NCI-H226 (cell line): ENCODE measurements around the gene CYP2A7.
"Not testable (repeated sequence)": the region's sequence is repeated elsewhere in the genome, so short reads cannot be mapped to it uniquely, and the experiment has no call there.

ENCODE experiments used
- DNase-seq: peaks from one replicate; pipeline ENCODE4 v3.0.0-alpha.2; 2015

The CYP2A7 gene

DNA sequence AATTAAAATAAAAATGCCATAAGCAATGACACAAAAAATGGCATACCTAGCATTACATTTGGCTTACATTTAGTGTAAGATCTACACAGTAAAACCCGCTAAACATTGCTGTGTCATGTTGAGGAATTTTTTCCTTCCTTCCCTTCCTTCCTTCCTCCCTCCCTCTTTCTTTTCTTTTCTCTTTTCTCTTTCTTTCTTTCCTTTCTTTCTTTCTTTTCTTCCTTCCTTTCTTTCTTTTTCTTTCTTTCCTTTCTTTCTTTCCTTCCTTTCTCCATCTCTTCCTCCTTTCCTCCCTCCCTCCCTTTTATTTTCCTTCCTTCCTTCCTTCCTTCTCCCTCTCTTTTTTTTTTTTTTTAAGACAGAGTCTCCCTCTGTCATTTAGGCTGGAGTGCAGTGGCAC is 43.6 kb downstream of the CYP2A7 start:
- not testable (repeated sequence) for DNase-seq

DNA sequence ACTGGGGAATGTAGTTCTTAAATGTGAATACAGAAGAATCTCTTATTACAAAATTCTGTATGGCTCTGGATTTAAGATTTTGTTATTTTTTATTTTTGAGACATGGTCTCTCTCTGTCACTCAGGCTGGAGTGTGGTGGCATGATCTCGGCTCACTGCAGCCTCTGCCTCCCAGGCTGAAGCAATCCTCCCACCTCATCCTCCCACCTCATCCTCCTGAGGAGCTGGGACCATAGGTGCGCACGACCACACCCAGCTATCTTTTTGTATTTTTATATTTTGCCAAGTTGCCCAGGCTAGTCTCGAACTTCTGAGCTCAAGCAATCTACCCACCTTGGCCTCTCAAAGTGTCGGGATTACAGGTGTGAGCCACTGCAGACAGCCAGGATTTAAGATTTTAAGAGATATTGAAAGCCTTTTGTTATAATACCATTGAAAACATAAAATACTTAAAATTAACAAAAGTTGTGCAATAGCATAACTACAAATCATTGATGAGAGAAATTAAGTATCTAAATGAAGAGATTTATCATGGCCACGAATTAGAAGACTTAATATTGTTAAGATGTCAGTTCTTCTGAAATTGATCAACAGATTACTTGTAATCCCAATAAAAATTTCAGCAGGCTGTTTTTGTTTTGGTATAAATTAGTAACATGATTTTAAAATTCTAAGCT is 45.1 kb downstream of the CYP2A7 start:
- DNase-seq: no peak

DNA sequence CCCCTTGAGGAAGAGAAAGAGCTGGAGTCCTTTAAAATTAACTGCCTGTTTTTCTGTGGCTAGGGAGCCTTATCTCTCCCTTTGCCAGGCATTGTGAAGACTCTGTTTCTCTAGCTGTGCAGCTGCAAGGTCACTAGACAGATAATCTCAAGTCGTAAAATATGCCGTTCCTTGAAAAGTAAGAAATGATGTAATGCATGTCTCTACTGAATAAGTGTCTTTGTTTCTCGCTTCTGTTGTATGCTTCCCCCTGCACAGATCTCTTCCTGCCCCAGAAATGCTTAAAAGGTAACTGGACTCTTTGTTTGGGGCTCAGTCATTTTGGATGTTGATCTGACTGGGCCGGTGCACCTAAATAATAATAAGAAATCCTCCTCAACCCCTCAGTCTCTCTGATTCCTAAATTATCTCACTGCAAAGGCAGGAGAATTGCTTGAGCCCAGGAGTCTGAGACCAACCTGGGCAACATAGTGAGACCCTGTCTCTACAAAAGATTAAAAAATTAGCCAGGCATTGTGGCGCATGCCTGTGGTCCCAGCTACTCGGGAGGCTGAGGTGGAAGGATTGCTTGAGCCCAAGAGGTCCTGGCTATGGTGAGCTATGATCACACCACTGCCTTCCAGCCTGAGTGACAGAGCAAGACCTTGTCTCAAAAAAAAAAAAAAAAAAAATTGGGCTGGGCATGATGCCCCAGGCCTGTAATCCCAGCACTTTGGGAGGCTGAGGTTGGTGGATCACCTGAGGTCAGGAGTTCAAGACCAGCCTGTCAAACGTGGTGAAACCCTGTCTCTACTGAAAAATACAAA is 48.1 kb downstream of the CYP2A7 start:
- DNase-seq: not testable (repeated sequence)

DNA sequence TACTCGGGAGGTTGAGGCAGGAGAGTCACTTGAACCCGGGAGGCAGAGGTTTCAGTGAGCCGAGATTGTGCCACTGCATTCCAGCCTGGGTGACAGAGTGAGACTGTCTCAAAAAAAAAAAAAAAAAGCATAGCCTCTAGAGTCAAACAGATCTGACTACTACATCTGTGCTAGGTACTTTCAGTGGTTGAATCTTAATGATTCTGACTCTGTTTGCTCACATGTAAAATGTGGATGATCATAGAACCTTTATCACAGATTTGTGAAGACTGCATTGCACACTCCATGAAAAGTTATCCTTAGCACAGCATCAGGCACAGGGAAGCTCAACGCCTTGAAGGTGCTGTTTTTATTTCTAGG is 49.6 kb downstream of the CYP2A7 start:
- not testable (repeated sequence) for DNase-seq

DNA sequence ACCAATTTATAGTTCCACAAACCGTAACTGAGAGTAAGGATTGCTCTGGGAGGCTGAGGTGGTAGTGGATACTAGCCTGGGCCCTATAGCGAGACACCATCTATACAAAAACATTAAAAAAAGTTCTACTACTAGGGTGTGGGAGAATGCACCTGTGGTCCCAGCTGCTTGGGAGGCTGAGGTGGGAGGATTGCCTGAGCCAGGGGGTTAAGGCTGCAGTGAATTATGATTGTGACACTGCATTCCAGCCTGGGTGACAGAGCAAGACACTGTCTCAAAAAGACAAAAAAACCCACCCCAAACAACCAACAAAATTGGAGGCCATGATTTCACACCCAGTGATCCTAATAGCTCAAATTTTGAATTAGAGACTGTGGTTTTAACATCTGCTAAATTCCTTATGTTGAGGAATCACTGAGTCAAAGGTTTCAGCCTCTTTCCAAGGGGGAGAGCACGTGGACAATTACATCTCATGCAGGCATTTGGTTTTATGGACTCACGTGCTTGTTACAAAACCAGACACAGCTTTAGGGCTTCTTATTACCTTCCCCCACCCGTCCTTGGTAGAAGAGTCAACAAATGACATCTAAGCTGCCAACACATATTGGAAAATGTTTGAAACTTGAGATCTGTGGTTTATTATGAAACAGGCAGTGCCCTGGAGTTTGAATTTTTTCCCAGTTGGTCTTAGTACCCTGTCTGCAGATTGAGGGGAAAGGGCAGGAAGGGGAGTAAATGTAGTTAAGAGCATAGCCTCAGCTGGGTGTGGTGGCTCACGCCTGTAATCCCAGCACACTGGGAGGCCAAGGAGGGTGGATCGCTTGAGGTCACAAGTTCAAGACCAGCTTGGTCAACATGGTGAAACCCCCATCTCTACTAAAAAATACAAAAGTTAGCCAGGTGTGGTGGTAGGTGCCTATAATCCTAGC is 50.3 kb downstream of the CYP2A7 start:
- peak; percentile 91 for DNase-seq

DNA sequence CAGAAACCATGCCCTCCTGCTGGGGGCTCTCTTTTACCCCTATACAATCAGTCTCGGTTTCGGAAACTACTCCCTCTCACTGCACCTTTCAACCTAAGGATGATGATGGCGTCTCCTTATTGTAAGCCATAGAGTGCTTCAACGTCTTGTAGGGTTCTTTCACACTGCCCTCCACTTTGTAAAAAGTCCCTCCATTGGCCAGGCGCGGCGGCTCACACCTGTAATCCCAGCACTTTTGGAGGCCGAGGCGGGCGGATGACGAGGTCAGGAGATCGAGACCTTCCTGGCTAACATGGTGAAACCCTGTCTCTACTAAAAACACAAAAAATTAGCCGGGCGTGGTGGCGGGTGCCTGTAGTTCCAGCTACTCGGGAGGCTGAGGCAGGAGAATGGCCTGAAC is 51.3 kb downstream of the CYP2A7 start:
- DNase-seq: not testable (repeated sequence)

DNA sequence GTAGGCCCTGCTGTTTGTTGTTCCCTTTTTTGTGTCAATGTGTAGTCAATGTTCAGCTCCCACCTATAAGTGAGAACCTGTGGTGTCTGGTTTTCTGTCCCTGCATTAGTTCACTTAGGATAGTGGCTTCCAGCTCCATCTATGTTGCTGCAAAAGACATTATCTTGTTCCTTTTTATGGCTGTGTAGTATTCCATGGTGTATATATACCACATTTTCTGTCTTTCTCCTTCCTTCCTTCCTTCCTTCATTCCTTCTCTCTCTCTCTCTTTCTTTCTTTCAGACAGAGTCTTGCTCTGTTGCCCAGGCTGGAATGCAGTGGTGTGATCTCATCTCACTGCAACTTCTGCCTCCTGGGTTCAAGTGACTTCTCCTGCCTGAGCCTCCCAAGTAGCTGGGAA is 52.8 kb downstream of the CYP2A7 start:
- DNase-seq: no peak

DNA sequence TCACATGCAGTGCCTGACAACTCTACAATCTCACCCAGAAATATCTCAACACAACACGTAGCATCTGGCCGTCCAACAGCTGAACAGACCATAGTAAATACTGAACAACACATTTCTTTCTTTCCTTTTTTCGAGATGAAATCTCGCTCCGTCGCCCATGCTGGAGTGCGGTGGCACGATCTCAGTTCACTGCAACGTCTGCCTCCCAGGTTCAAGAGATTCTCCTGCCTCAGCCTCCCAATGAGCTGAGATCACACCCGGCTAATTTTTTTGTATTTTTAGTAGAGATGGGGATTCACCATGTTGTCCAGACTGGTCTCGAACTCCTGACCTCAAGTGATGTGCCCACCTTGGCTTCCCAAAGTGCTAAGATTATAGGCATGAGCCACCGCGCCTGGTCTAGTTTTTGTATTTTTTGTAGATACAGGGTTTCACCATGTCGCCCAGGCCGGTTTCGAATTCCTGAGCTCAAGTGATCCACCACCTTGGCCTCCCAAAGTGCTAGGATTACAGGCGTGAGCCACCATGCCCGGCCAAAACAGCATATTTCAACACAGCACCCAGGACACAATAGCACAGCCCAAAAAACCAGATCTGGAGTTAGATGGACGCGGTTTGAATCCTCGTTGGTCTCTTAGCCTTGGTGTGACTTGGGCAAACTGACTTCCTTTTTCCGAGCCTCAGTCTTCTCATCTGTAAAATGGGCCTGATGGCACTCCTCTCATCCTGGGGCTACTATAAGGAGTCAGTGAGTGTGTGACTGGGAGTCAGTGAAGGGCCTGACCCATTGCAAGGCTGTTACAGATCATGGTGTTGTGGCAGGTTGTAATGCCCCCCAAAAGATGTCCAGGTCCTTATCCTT is 54.4 kb downstream of the CYP2A7 start:
- DNase-seq: no peak

DNA sequence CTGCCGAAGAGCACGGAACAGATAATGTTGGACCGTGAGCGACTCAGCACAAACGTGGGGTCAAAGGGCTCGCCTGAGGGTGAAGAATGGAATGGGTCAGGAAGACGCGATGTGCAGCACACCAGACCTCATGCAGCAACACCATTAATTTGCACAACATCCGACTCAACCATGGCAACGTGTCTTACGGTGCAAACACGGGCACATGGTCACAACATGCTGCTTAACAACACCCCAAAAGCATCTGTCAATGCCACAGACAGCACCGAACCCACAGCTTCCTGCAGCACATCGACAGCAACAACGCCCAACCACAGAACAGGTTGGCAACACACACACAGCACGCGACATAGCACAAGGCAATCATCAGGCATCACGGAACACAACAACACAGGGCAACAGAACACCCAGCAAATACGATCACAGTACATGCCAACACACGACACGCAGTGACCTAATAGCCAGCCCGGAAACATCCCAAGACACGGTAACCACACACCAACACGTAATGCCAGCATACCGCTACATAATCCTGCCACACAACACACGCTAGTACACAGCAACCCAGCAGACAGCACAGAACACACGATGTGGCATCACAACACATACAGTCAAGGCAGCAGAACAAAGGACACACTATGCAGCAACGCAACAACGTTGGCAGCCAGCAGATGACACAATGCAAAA is 55.2 kb downstream of the CYP2A7 start:
- DNase-seq: not testable (repeated sequence)

DNA sequence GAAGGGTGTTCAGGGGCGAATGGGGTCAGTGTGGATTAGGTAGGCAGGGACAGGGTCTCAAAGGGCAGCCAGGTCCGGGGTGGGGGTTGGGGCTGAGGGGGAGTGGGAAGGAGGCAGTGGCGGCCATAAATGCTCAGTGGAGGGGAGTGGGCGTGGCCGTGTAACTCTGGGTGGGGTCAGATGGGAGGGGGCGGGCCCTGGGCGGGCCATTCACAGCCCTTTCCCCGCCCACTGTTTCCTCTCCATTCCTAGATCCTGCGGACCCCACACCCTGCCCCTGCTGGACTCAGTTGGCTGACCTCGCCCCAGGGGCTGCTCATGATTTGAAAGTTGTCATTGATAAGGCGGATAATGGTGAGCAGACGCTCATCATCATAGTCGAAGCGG is 55.7 kb downstream of the CYP2A7 start:
- DNase-seq: not testable (repeated sequence)

DNA sequence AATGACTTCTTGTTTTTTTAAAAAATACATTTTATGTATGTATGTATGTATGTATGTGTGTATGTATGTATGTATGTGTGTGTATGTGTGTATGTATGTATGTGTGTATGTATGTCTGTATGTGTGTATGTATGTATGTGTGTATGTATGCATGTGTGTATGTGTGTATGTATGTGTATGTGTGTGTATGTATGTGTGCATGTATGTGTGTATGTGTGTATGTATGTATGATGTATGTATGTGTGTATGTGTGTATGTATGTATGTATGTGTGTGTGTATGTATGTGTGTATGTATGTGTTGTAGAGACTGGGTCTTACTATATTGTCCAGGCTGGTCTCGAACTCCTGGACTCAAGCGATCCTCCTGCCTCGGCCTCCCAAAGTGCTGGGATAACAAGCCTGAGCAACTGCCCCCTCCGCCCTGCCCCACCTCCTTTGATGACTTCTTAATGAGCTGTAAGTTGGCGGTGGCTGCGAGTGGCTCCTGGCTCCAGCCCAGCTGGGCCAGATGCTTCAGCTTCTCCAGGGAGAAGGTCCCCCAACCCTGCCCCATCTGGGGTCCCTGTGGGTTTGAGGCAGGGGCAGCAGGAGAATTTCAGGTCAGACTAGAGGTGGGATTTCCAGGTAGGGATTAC is 56.5 kb downstream of the CYP2A7 start:
- DNase-seq: not testable (repeated sequence)
